Naive thymus-derived CD8-positive, alpha-beta T cell (primary cell): ENCODE measurements around the gene MAP3K4. TPM values are rescaled to one million over a fixed set of nuclear protein-coding genes. Genes with fewer than 3 reads are reported as not detected.

ENCODE experiments used
- ATAC-seq, 2 donors: fragments of 150-1000 bp; cut with Tn5 transposase in 1 of 2; sonication (Bioruptor Pico), chemical (Tn5 transposase) in 1 of 2; 1 replicate in 1 of 2; 2 replicates in 1 of 2; pipeline ENCODE4 v1.10.0; 2021; ENCODE audit warnings: mild to moderate bottlenecking in 2 of 2, moderate library complexity in 2 of 2
- POLR2A ChIA-PET: fragments of 350-600 bp; sonication (Branson Sonifier 250); formaldehyde crosslinking; loops from one replicate; lab custom pipeline; 2021; ENCODE audit warnings: antibody characterized with exemption; lab: Charles Lee
- DNase-seq, 10 donors: peaks; one replicate each; pipeline versions ENCODE4 v3.0.0 to v3.0.0-alpha.2; 2020 to 2022
- H3K27ac Mint-ChIP-seq, 10 donors: one replicate each; pipeline ENCODE4 v1.8.0; 2020 to 2022; ENCODE audit warnings: mild to moderate bottlenecking in 10 of 10, mixed read lengths in 10 of 10, moderate library complexity in 4 of 10, inconsistent platforms in 1 of 10
- H3K27me3 Mint-ChIP-seq, 5 donors: one replicate each; pipeline ENCODE4 v1.8.0; 2021 to 2022; ENCODE audit warnings: mixed read lengths in 5 of 5
- H3K36me3 Mint-ChIP-seq, 3 donors: one replicate each; pipeline ENCODE4 v1.8.0; 2020 to 2022; ENCODE audit warnings: mixed read lengths in 3 of 3, mild to moderate bottlenecking in 2 of 3, inconsistent platforms in 1 of 3
- H3K4me1 Mint-ChIP-seq, 4 donors: one replicate each; pipeline ENCODE4 v1.8.0; 2021 to 2022; ENCODE audit warnings: mixed read lengths in 4 of 4
- H3K4me3 Mint-ChIP-seq, 10 donors: one replicate each; pipeline ENCODE4 v1.8.0; 2020 to 2022; ENCODE audit warnings: mild to moderate bottlenecking in 10 of 10, mixed read lengths in 10 of 10, moderate library complexity in 6 of 10, inconsistent platforms in 1 of 10
- H3K9me3 Mint-ChIP-seq, 9 donors: one replicate each; pipeline ENCODE4 v1.8.0; 2020 to 2022; ENCODE audit warnings: mixed read lengths in 9 of 9, mild to moderate bottlenecking in 3 of 9, inconsistent platforms in 1 of 9, moderate library complexity in 1 of 9
- polyA plus RNA-seq, 3 donors: library from polyadenylated mRNA; unstranded; fragments of 300-500 nt; fragmentation: Illumina TruSeq; gene quantifications; one replicate each; pipeline ENCODE4 v1.2.3, GENCODE V29; 2021
- total RNA-seq, 8 experiments: library from RNA in 2 of 8; stranded (reverse) in 2 of 8; gene quantifications; one replicate each; pipeline ENCODE4 v1.2.3 and lab custom pipeline; 2021 to 2026

The MAP3K4 gene
- total and polyA plus RNA-seq, 5 experiments from 2014 or later: 4.2 to 63.8 (median 13.5) TPM

- Mint-ChIP-seq H3K27ac (no peak overlapping the region), H3K36me3 (peaks cover 6 to 68% (median 30%) of the 10 kb centered on the region in 3 donors)
Observed at GRCh38 chr6:161035981-161036263, 44.4 kb downstream of the MAP3K4 start.

GRCh38 chr6:161037873-161038228 lies 46.3 kb downstream of the MAP3K4 start:
- ATAC-seq: no peak
- Mint-ChIP-seq H3K4me1 (peaks cover 6 to 17% (median 8%) of the 10 kb centered on the region in 4 donors), H3K4me3 (no peak overlapping the region), H3K27ac (peak overlapping the region in 1 of 10 donors; percentile 72), H3K27me3 (no peaks in the 10 kb centered on the region), H3K9me3 (no peaks in the 10 kb centered on the region), H3K36me3 (peaks cover 6 to 78% (median 39%) of the 10 kb centered on the region in 3 donors)
- DNase-seq: no peak
- POLR2A ChIA-PET: no interaction called here

More at GRCh38 chr6:161035981-161036263, 44.4 kb downstream of the MAP3K4 start:
- POLR2A ChIA-PET: no interaction called here
- no peak for DNase-seq
- no peak for ATAC-seq
- H3K4me1 Mint-ChIP-seq: peaks cover 12 to 19% (median 17%) of the 10 kb centered on the region in 4 donors
- no peaks in the 10 kb centered on the region for H3K9me3 Mint-ChIP-seq
- H3K4me3 Mint-ChIP-seq: no peak overlapping the region
- H3K27me3 Mint-ChIP-seq: no peaks in the 10 kb centered on the region

DNA sequence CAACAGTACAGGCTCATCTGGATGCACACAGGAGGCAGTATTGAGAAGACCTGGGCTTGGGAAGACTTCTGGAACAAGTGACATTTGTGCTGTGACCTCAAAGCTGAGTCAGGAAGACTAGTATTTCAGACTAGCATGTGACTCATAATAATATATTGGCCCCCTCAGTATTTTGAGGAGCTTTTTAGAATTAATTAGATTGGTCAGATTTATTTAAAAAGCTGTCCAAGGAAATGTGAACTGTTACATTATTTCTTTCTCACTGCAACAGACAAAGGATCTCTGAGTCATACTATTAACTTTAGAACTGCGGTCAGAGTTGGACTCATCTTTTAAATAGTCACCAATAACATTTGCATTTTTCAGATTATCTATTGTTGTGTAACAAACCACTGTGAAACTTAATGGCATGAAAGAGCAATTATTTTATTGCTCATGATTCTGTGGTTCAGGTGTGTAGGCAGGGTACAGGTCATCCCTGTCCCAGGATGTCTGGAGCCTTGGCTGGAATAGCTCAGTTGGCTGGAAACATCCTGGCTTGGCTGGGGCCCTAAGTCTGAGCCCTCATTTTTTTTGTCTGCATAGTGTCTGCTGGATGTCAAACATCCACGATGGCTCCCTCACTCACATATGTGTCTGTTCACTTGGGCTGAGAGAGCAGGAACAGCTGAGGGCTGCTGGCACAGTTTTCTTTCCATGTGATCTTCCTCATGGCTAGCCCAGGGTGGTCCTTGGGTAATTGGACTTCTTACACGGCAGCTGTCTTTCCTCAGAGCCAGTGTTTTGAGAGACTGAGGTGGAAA lies 46.9 kb downstream of the MAP3K4 start:
- DNase-seq: no peak
- no peak for ATAC-seq
- peaks cover 6 to 81% (median 44%) of the 10 kb centered on the region in 3 donors for H3K36me3 Mint-ChIP-seq

GRCh38 chr6:161041274-161041673 lies 49.7 kb downstream of the MAP3K4 start:
- Mint-ChIP-seq H3K9me3 (no peaks in the 10 kb centered on the region), H3K27ac (no peak overlapping the region), H3K27me3 (no peaks in the 10 kb centered on the region), H3K36me3 (peaks cover 6 to 73% (median 53%) of the 10 kb centered on the region in 3 donors), H3K4me1 (peaks cover 3 to 20% (median 15%) of the 10 kb centered on the region in 4 donors), H3K4me3 (no peak overlapping the region)
- DNase-seq: no peak
- POLR2A ChIA-PET: no interaction called here
- no peak for ATAC-seq

More for the DNA sequence above, 46.9 kb downstream of the MAP3K4 start:
- POLR2A ChIA-PET: interaction anchor here (0.7 kb wide), 1 partner anchor 9 kb away, joined by 8 read pairs; no protein-coding TSS in a partner anchor
- Mint-ChIP-seq H3K27ac (peak overlapping the region in 1 of 10 donors; percentile 72), H3K9me3 (no peaks in the 10 kb centered on the region), H3K4me3 (no peak overlapping the region), H3K4me1 (peaks cover 10 to 20% (median 12%) of the 10 kb centered on the region in 4 donors), H3K27me3 (no peaks in the 10 kb centered on the region)

- Mint-ChIP-seq H3K9me3 (no peaks in the 10 kb centered on the region), H3K27ac (no peak overlapping the region), H3K36me3 (peaks cover 0 to 58% (median 43%) of the 10 kb centered on the region in 3 donors), H3K27me3 (no peaks in the 10 kb centered on the region), H3K4me1 (peaks cover 3 to 22% (median 14%) of the 10 kb centered on the region in 4 donors), H3K4me3 (no peak overlapping the region)
- no peak for ATAC-seq
- no peak for DNase-seq
- POLR2A ChIA-PET: no interaction called here
Observed at GRCh38 chr6:161044335-161044734, 52.8 kb downstream of the MAP3K4 start.

- no peak overlapping the region for H3K27ac Mint-ChIP-seq
- ATAC-seq: no peak
- H3K27me3 Mint-ChIP-seq: no peaks in the 10 kb centered on the region
- H3K36me3 Mint-ChIP-seq: peaks cover 0 to 54% (median 34%) of the 10 kb centered on the region in 3 donors
- H3K4me1 Mint-ChIP-seq: peaks cover 5 to 25% (median 11%) of the 10 kb centered on the region in 4 donors
- POLR2A ChIA-PET: interaction anchor here (1.1 kb wide), 1 partner anchor 57 kb away, joined by 3 read pairs; the partner anchor contains the start of gene MAP3K4
- no peaks in the 10 kb centered on the region for H3K9me3 Mint-ChIP-seq
- DNase-seq: no peak
- H3K4me3 Mint-ChIP-seq: no peak overlapping the region
Observed at GRCh38 chr6:161048641-161049040, 57.1 kb downstream of the MAP3K4 start.

GRCh38 chr6:161050134-161050765 lies 58.7 kb downstream of the MAP3K4 start:
- peak overlapping the region in 1 of 10 donors; percentile 33 for H3K27ac Mint-ChIP-seq
- DNase-seq (no peak), ATAC-seq (no peak)
- H3K9me3 Mint-ChIP-seq: no peaks in the 10 kb centered on the region
- H3K4me1 Mint-ChIP-seq: peaks cover 5 to 19% (median 8%) of the 10 kb centered on the region in 4 donors
- H3K36me3 Mint-ChIP-seq: peaks cover 0 to 45% (median 26%) of the 10 kb centered on the region in 3 donors
- no peaks in the 10 kb centered on the region for H3K27me3 Mint-ChIP-seq
- no peak overlapping the region for H3K4me3 Mint-ChIP-seq
- POLR2A ChIA-PET: no interaction called here

- ATAC-seq: no peak
- Mint-ChIP-seq H3K27me3 (no peaks in the 10 kb centered on the region), H3K27ac (no peak overlapping the region), H3K4me3 (no peak overlapping the region), H3K9me3 (no peaks in the 10 kb centered on the region), H3K4me1 (peaks cover 6 to 36% (median 13%) of the 10 kb centered on the region in 4 donors), H3K36me3 (peaks cover 0 to 43% (median 28%) of the 10 kb centered on the region in 3 donors)
- DNase-seq: no peak
- POLR2A ChIA-PET: no interaction called here
Observed at GRCh38 chr6:161053103-161053502, 61.5 kb downstream of the MAP3K4 start.

DNA sequence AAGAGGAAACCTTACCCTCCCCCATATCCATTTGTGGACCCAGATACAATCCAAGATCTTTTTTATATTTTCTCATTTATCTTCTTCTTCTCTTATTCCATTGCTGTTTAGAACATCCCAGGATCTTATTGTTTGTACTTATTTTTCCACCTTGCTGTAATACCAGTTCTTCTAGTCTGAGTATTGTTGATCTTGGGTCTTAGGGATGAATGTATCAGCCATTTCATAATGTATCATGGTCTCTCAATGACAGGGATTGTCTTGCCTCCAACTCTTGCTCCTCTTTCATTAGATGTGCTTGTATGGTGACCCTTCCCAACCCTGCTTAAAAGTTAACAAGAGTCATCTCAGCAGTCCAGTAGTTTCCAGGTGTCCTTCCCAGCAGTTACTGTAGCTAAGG lies 63.3 kb downstream of the MAP3K4 start:
- H3K27me3 Mint-ChIP-seq: no peaks in the 10 kb centered on the region
- POLR2A ChIA-PET: no interaction called here
- no peak for DNase-seq
- no peaks in the 10 kb centered on the region for H3K9me3 Mint-ChIP-seq
- H3K4me3 Mint-ChIP-seq: no peak overlapping the region
- no peak overlapping the region for H3K27ac Mint-ChIP-seq
- peaks cover 6 to 30% (median 11%) of the 10 kb centered on the region in 4 donors for H3K4me1 Mint-ChIP-seq
- peaks cover 0 to 31% (median 16%) of the 10 kb centered on the region in 3 donors for H3K36me3 Mint-ChIP-seq
- no peak for ATAC-seq

- DNase-seq: no peak
- H3K36me3 Mint-ChIP-seq: peaks cover 5 to 26% (median 17%) of the 10 kb centered on the region in 3 donors
- peak overlapping the region in 1 of 10 donors; percentile 6 for H3K27ac Mint-ChIP-seq
- no peaks in the 10 kb centered on the region for H3K9me3 Mint-ChIP-seq
- H3K27me3 Mint-ChIP-seq: no peaks in the 10 kb centered on the region
- H3K4me3 Mint-ChIP-seq: no peak overlapping the region
- ATAC-seq: no peak
- H3K4me1 Mint-ChIP-seq: peaks cover 2 to 30% (median 9%) of the 10 kb centered on the region in 4 donors
- POLR2A ChIA-PET: no interaction called here
Observed at GRCh38 chr6:161056451-161056850, 64.9 kb downstream of the MAP3K4 start.

DNA sequence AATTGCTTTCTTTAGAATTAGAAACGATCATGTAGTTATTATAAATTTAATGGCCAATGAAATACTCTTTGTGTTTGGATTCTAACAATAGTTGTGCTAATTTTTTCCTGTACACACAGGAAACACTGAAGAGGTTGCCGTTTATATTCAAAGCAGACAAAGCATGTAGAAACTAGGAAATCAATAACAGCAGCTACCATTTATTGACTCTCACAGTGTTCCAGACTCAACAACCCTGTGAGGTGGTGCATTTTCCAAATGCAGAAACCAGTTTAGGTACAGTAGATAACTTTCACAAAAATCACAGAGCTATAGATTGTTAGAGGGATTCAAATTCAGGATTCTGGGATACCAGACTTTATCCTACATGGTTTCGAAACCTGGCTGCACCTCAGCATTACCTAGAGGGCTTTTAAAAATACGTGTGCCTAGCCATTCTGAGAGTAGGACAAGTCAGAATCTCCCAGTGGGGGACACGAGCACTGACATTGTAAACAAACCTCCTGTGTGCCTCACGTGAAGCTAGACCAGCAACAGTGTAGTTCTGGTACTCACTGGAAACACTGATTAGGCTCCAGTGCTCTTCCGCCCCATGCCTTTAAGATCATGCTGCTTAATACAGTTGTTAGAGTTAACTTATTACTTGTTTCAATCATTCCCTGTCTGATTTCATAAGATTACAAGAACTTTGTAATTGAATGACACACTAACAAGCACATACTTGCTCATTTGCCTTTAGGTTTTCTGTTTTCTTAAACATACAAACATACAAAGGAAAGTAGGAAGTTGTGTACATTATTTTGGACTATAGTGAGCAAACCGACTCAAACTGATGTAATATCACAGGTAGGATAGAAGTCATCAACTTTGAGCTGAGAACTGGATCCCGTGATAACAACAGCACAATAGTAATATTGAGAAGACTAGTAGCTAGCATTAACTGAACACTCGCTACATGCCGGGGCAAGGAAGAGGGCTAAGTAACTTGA lies 65.8 kb downstream of the MAP3K4 start:
- Mint-ChIP-seq H3K9me3 (no peaks in the 10 kb centered on the region), H3K4me3 (no peak overlapping the region), H3K4me1 (peaks cover 3 to 24% (median 8%) of the 10 kb centered on the region in 4 donors), H3K27ac (no peak overlapping the region), H3K36me3 (peaks cover 5 to 23% (median 14%) of the 10 kb centered on the region in 3 donors), H3K27me3 (no peaks in the 10 kb centered on the region)
- ATAC-seq (no peak), DNase-seq (no peak)
- POLR2A ChIA-PET: interaction anchor here (0.9 kb wide), 1 partner anchor 10 kb away, joined by 3 read pairs; no protein-coding TSS in a partner anchor

DNA sequence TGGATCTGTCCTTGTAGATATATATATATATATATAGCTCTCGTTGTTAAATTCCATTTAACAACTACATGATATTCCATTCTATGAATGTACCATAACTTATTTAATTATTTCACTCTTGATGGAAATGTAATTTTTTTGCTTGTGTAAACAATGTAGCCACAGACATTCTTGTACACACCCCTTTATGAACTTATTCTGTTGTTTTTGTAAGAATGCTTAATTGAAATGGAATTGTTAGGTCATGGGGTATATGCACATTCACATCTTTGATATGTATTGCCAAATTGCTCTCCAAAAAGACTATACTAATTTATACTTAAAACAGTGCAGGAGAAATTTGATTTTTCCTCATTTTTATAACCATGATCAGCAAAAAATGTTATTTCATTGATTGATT lies 67.2 kb downstream of the MAP3K4 start:
- Mint-ChIP-seq H3K9me3 (no peaks in the 10 kb centered on the region), H3K4me1 (peaks cover 10 to 29% (median 13%) of the 10 kb centered on the region in 4 donors), H3K36me3 (peaks cover 5 to 16% (median 12%) of the 10 kb centered on the region in 3 donors), H3K27ac (no peak overlapping the region), H3K27me3 (no peaks in the 10 kb centered on the region), H3K4me3 (no peak overlapping the region)
- POLR2A ChIA-PET: no interaction called here
- ATAC-seq (no peak), DNase-seq (no peak)
